Neuron (in vitro differentiated cells): ENCODE measurements around the gene SLAMF1.

Experiments
- H2AFZ ChIP-seq: one replicate; pipeline ENCODE4 v1.6.1; 2013; ENCODE audit warnings: low read depth, mild to moderate bottlenecking, inconsistent platforms, low read length, moderate library complexity
- H3K27me3 ChIP-seq: one replicate; pipeline ENCODE4 v1.6.1; 2013; ENCODE audit warnings: low read length; ENCODE audit not compliant: insufficient read depth
- H3K36me3 ChIP-seq: one replicate; pipeline ENCODE4 v1.6.1; 2013; ENCODE audit warnings: low read length; ENCODE audit not compliant: insufficient read depth
- H3K4me1 ChIP-seq: one replicate; pipeline ENCODE4 v1.6.1; 2013; ENCODE audit warnings: low read length; ENCODE audit not compliant: insufficient read depth
- H3K4me3 ChIP-seq: 2 replicates; pipeline ENCODE4 v1.5.1; 2013; ENCODE audit warnings: mild to moderate bottlenecking, low read length, moderate library complexity
- H3K9me3 ChIP-seq: one replicate; pipeline ENCODE4 v1.6.1; 2013; ENCODE audit warnings: low read length

Gene SLAMF1

DNA sequence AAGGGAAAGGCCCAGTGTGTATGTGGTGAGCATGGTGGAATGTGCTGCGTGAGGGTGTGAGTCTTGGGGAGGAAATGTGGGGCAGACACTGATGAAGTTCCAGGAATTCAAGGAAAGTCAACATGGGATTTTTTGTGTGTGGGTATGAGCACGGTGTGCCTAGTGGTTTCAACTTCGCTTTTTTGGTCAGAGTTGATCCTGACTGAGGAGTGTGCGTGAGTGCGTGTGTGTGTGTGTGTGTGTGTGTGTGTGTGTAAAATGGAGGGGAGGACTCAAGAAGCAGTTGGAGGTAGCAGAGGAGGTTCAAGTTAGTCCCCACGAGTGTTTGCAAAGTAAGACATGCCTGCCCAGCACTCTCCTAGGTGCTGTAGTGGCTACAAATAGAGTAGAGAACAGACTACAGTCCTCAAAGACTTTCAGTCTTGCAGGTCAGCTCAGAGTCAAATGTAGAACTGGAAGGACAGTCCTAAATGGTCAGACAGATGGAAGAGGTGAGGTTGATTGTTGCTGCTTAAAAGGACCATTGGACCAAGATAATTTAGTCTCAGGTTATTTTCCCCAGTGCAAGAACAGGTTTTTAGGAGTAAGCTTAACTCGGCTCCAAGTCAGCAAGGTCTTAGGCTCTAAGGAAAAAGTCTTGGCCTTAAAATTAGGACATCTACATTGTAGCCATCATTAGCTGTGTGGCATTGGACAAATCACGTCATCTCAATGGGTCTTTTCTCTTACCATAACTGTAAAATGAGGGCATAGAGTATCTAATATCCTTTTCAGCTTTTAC lies 25.0 kb downstream of the SLAMF1 start:
- Histone ChIP-seq H3K4me3 (no peak overlapping the region), H3K4me1 (no peaks in the 10 kb centered on the region), H3K9me3 (no peaks in the 10 kb centered on the region), H2AFZ (no peak overlapping the region), H3K27me3 (no peaks in the 10 kb centered on the region), H3K36me3 (no peaks in the 10 kb centered on the region)

DNA sequence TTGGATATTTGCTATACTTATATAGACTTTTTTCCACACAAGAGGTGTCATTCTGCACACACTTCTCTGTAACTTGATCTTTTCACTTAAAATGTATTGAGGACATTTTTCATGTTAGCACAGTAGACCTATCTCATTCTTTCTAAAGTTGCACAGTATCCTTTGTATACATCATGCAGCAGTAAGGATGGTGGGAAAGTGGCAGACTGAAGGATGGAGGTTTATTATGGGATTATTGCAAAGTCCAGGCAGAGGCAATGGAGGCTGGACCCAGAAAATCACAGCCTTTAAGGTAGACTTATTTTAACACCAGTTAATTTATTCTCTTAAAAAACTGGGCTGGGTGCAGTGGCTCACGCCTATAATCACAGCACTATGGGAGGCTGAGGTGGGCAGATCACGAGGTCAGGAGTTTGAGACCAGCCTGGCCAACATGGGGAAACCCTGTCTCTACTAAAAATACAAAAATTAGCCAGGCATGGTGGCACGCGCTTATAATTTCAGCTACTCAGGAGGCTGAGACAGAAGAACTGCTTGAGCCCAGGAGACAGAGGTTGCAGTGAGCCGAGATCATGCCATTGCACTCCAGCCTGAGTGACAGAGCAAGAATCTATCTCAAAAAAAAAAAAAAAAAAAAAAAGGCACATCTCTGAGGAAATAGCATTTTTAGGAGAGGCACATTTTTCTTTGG lies 25.8 kb downstream of the SLAMF1 start:
- Histone ChIP-seq H3K9me3 (no peaks in the 10 kb centered on the region), H3K4me1 (no peaks in the 10 kb centered on the region), H3K36me3 (no peaks in the 10 kb centered on the region), H2AFZ (no peak overlapping the region), H3K4me3 (no peak overlapping the region), H3K27me3 (no peaks in the 10 kb centered on the region)

DNA sequence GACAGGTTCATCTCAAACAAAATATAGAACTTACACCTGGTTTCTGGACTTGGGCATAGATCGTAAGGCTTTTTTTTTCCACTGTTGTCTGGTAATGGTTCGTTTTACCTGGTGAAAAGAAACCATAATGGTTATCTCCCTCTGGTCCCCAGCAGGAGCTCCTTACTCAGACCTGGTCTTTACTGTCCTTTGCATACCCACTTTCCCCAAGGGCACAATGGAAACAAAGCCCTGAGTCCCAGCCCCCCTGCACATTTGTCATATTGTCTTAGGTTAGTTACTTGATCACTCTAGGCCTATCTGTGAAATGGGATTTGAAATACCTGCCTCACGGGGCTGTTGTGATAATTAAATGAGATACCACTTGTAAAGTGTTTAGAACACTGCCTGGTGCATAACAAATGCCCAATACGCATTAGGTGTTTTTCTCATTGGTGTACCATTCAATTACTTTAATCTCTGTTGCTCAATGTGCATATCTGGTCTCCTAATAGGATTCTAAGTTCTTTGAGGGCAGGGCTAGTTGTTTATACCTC lies 27.0 kb downstream of the SLAMF1 start:
- no peak overlapping the region for H3K4me3 ChIP-seq
- H3K27me3 ChIP-seq, result no peaks in the 10 kb centered on the region
- H3K9me3 ChIP-seq, result no peaks in the 10 kb centered on the region
- no peak overlapping the region for H2AFZ ChIP-seq
- no peaks in the 10 kb centered on the region for H3K36me3 ChIP-seq
- no peaks in the 10 kb centered on the region for H3K4me1 ChIP-seq

DNA sequence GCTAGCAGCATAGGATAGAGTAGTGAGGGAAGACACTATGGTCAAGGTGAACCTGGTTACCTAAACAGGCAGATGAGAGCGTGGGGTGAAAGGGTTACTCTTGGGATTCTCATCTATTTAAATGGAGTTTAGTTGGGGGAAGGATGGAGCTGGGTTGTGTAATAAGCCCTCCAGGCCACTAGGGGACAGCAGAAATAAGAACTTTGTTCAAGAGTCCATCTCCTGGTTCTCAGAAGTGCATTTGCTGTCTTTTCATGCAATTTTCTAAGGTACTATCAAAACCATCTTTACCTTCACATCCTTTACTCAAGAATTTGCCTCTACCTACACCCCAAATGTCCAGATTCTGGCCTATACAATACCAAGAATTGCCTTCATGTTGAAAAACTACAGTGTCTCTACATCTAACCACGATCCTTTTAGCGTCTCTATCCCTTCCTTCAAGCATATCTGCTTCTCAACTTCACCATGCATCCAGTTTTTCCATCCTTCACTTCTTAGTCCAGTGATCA lies 28.0 kb downstream of the SLAMF1 start:
- Histone ChIP-seq H3K4me1 (no peaks in the 10 kb centered on the region), H3K27me3 (peaks cover under 1% of the 10 kb centered on the region), H3K9me3 (no peaks in the 10 kb centered on the region), H3K36me3 (no peaks in the 10 kb centered on the region), H2AFZ (peak overlapping the region; percentile 51), H3K4me3 (peak overlapping the region; percentile 21)

DNA sequence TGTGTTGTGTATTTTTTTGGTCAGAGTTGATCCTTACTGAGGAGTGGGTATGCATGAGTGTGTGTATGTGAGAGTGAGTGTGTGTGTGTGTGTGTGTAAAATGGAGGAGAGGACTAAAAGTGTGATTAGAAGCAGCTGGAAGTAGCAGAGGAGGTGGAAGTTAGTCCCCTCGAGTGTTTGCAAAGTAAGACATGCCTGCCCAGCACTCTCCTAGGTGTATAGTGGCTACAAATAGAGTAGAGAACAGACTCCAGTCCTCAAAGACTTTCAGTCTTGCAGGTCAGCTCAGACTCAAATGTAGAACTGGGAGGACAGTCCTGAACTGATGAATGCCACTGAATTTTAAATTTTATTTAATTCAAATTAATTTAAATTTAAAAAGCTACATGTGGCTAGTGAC lies 28.5 kb downstream of the SLAMF1 start:
- Histone ChIP-seq H3K4me3 (no peak overlapping the region), H3K4me1 (no peaks in the 10 kb centered on the region), H3K27me3 (peaks cover 2% of the 10 kb centered on the region), H3K36me3 (no peaks in the 10 kb centered on the region), H3K9me3 (no peaks in the 10 kb centered on the region), H2AFZ (no peak overlapping the region)

DNA sequence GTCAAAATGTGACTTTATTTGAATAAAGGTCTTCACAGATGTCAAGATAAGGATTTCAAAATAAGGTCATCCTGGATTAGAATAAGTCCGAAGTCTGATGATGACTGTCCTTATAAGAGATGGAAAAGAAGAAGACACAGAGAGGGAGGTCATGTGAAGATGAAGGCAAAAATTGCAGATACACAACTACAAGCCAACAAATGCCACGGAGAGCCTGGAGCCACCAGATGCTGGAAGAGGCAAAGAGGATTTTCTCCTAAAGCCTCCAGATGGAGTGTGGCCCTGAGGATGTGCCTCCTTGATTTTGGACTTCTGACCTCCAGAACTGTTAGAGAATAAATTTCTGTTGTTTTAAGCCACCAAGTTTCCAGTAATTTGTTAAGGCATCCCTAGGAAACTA lies 31.2 kb downstream of the SLAMF1 start:
- Histone ChIP-seq H3K27me3 (peaks cover 5% of the 10 kb centered on the region), H3K9me3 (no peaks in the 10 kb centered on the region), H2AFZ (no peak overlapping the region), H3K4me3 (no peak overlapping the region), H3K36me3 (no peaks in the 10 kb centered on the region), H3K4me1 (no peaks in the 10 kb centered on the region)

DNA sequence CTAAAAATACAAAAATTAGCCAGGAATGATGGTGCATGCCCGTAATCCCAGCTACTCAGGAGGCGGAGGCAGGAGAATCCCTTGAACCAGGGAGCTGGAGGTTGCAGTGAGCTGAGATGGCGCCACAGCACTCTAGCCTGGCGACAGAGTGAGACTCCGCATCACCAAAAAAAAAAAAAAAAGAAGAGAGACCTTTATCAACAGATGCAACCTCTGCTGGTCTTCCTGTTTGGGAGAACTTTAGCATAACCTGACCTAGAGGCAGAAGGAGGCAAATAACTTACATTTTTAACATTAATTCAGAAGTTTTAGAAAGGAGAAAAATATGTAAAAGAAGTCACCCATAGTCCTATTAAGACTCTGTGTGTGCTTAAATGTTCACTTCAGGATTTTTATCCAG lies 32.4 kb downstream of the SLAMF1 start:
- Histone ChIP-seq H3K9me3 (no peaks in the 10 kb centered on the region), H3K4me3 (no peak overlapping the region), H3K27me3 (peaks cover 5% of the 10 kb centered on the region), H2AFZ (no peak overlapping the region), H3K4me1 (no peaks in the 10 kb centered on the region), H3K36me3 (no peaks in the 10 kb centered on the region)

DNA sequence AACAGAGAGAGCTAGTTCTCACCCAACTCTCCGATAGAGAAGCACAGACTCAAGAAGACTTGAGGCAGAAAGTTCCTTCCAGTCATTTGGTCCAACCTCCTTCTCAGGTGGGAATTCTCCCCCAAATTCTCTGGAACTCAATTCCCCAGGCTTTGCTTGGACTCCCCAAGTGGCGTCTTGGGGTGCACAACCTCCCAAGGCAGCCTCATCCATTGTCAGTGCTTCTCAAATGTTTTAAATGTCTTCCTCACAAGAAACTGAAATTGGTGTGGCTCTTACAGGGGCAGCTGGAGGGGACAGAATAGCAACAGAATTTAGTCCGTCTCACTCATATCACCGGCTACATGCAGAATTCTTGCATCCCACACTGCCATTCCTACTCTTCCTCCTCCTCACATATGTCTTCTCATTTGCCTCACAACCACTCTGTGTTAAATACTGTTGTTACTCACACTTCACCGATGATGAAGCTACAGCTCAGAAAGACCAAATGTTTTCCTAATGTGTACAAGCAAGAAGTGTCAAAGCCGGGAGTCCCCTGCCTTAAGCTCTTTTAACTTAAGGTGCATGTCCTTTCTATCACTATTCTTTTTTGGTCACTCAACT lies 34.1 kb downstream of the SLAMF1 start:
- Histone ChIP-seq H2AFZ (no peak overlapping the region), H3K9me3 (no peaks in the 10 kb centered on the region), H3K4me1 (no peaks in the 10 kb centered on the region), H3K27me3 (peaks cover 5% of the 10 kb centered on the region), H3K36me3 (no peaks in the 10 kb centered on the region), H3K4me3 (no peak overlapping the region)

DNA sequence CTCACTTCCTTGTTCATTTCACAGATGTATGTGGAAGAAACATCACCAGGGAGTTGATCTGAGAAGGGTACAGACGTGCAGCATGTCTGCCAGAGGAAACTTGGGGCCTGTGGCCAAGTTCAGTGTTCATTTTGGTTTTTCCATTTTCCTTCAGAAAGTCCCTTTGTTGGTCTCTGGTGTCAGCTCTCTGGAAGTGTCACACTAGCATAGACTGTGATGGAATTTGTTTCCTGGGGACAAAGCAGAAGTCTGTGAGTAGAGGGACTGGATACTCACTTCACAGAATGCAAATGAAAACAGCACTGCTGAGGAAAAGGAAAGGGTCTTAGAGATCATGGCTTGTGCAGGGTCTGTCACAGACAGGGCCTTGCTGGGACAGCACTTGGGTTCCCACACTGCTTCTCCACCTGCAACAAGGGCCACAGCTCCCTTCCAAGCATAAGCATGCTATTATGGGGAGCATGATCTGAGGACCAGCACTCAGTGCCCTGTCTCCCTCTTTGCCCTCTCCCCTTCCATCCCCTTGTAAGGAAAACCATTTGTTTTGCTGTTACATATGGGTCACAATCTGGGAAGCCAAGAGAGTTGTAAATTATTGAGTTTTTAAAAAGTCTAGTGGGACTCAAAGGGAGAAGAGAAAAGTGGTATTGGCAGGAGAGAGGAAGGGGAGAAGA lies 36.1 kb downstream of the SLAMF1 start:
- peaks cover 5% of the 10 kb centered on the region for H3K27me3 ChIP-seq
- no peak overlapping the region for H3K4me3 ChIP-seq
- no peak overlapping the region for H2AFZ ChIP-seq
- H3K9me3 ChIP-seq, result no peaks in the 10 kb centered on the region
- H3K4me1 ChIP-seq, result peaks cover 10% of the 10 kb centered on the region
- H3K36me3 ChIP-seq, result no peaks in the 10 kb centered on the region

DNA sequence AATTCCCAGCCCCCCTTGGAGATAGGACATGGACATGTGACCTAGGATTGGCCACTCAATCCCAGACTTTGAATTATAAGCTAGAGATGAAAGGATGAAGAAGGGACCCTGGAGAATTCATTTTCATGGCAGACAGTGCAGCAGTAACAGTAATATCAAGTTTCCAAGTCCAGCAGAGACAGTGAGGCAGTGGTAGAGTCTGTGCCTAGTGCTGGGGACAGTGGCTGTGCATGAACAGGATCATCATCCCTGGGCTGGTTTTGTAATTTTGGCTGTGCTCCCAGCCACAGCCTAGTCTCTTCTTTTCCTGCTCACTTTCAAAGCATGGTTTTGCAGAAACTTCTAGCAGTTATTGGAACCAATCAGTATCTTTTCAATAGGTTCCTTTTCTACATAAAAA lies 37.9 kb downstream of the SLAMF1 start:
- Histone ChIP-seq H3K4me1 (peaks cover 10% of the 10 kb centered on the region), H3K4me3 (no peak overlapping the region), H2AFZ (no peak overlapping the region), H3K9me3 (no peaks in the 10 kb centered on the region), H3K36me3 (no peaks in the 10 kb centered on the region), H3K27me3 (peaks cover 5% of the 10 kb centered on the region)

DNA sequence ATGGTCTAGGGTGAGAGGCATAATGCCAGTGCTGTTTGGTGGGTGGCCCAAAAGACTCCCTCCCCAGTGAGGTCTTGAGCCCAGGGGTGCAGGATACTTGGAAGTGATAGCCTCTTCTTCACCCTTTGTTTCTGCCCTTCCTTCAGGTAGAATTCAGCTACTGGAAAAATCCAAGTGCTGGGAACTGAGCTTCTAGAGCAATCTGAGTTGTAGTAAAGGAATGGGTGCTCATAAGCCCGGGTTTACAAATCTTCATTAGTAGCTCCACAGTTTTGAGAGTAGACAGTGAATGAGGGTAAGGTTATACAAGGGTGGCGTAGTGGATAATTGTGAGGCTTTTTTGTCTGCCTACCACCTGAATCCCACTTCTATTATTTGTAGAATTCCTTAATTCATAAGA lies 38.3 kb downstream of the SLAMF1 start:
- H3K36me3 ChIP-seq, result no peaks in the 10 kb centered on the region
- peaks cover 10% of the 10 kb centered on the region for H3K4me1 ChIP-seq
- H3K4me3 ChIP-seq, result no peak overlapping the region
- H3K27me3 ChIP-seq, result peaks cover 3% of the 10 kb centered on the region
- H2AFZ ChIP-seq, result no peak overlapping the region
- no peaks in the 10 kb centered on the region for H3K9me3 ChIP-seq

DNA sequence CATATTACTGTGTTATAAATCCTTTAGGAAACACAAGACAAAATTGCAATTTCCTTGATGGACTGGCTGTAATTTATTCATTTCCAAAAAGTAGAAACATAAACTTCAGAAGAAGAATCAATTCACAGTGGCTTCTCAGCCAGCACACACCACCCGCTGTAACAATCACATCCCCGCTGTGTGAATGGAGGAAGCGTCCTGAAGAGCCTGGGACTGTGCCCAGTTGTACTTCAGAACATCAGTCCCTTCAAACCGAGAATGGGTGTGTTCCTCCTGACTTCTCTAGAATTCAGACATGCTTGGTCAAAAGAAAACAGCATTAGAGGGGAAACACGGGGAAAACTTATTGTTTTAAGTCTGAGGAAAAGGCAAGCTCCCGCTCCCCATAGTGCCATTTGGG lies 38.8 kb downstream of the SLAMF1 start:
- H3K4me1 ChIP-seq, result peaks cover 10% of the 10 kb centered on the region
- no peak overlapping the region for H3K4me3 ChIP-seq
- no peaks in the 10 kb centered on the region for H3K36me3 ChIP-seq
- H3K9me3 ChIP-seq, result no peaks in the 10 kb centered on the region
- no peak overlapping the region for H2AFZ ChIP-seq
- peaks cover 3% of the 10 kb centered on the region for H3K27me3 ChIP-seq

DNA sequence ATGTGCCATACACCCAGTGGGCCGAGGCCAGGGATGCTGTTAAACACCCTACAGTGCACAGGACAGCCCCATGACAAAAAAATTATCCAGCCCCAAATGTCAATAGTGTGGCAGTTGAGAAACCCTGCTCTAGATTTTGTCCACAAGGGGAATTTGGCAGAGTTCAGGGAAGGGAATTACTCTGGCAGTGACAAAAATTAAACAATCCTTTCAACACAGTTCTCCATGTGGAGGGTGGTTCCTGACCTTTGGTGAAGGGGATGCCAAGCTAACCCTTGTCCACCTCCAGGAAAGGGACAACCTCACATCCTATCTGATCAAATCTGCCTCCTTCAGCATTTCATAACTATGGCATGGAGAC lies 39.2 kb downstream of the SLAMF1 start:
- peaks cover 10% of the 10 kb centered on the region for H3K4me1 ChIP-seq
- H3K27me3 ChIP-seq, result peaks cover 3% of the 10 kb centered on the region
- no peak overlapping the region for H2AFZ ChIP-seq
- H3K4me3 ChIP-seq, result no peak overlapping the region
- no peaks in the 10 kb centered on the region for H3K9me3 ChIP-seq
- H3K36me3 ChIP-seq, result no peaks in the 10 kb centered on the region
